Astrocyte (in vitro differentiated cells and primary cell): Measurements from ENCODE around the gene KRT26. TPM values are rescaled to one million over a fixed set of nuclear protein-coding genes. Genes with fewer than 3 reads are reported as not detected.

Experiments used
- DNase-seq: peaks from one replicate; pipeline ENCODE4 v3.0.0-alpha.2; 2010; ENCODE audit warnings: low read depth
- FAIRE-seq: peaks from 2 replicates; lab custom pipeline; 2011; peaks lifted over from hg19 to GRCh38; lab: Jason Lieb, UNC
- H2AFZ ChIP-seq: 2 replicates; pipeline ENCODE4 v1.6.0; 2012; ENCODE audit warnings: low read depth, low read length, inconsistent platforms
- H3K27ac ChIP-seq: 2 replicates; pipeline ENCODE4 v1.5.1; 2011; ENCODE audit warnings: low read depth, low read length, inconsistent platforms
- H3K27me3 ChIP-seq: 2 replicates; pipeline ENCODE4 v1.6.0; 2011; ENCODE audit warnings: low read length, inconsistent platforms; ENCODE audit not compliant: insufficient read depth
- H3K36me3 ChIP-seq: 2 replicates; pipeline ENCODE4 v1.5.1; 2011; ENCODE audit warnings: low read length, inconsistent platforms; ENCODE audit not compliant: insufficient read depth
- H3K4me1 ChIP-seq: 2 replicates; pipeline ENCODE4 v1.5.1; 2011; ENCODE audit warnings: low read length, inconsistent platforms; ENCODE audit not compliant: insufficient read depth
- H3K4me2 ChIP-seq: 2 replicates; pipeline ENCODE4 v1.6.0; 2012; ENCODE audit warnings: low read length, inconsistent platforms
- H3K4me3 ChIP-seq: 2 replicates; pipeline ENCODE4 v1.5.1; 2011; ENCODE audit warnings: low read depth, mild to moderate bottlenecking, low read length, inconsistent platforms; ENCODE audit not compliant: insufficient read depth
- H3K79me2 ChIP-seq: 2 replicates; pipeline ENCODE4 v1.6.0; 2012; ENCODE audit warnings: mild to moderate bottlenecking, low read length, inconsistent platforms; ENCODE audit not compliant: insufficient read depth
- H3K9ac ChIP-seq: 2 replicates; pipeline ENCODE4 v1.6.0; 2012; ENCODE audit warnings: mild to moderate bottlenecking, low read length, inconsistent platforms
- H3K9me3 ChIP-seq: 2 replicates; pipeline ENCODE4 v1.5.1; 2012; ENCODE audit warnings: low read depth, mild to moderate bottlenecking, low read length, inconsistent platforms; ENCODE audit not compliant: insufficient read depth
- H4K20me1 ChIP-seq: 2 replicates; pipeline ENCODE4 v1.6.0; 2012; ENCODE audit warnings: low read length, inconsistent platforms; ENCODE audit not compliant: insufficient read depth
- H3K27ac Mint-ChIP-seq: one replicate; pipeline ENCODE4 v1.8.0; 2021; ENCODE audit warnings: mild to moderate bottlenecking, mixed read lengths; ENCODE audit not compliant: unreplicated experiment
- H3K27me3 Mint-ChIP-seq: one replicate; pipeline ENCODE4 v1.8.0; 2021; ENCODE audit warnings: low read depth, mixed read lengths; ENCODE audit not compliant: unreplicated experiment
- H3K36me3 Mint-ChIP-seq: one replicate; pipeline ENCODE4 v1.8.0; 2021; ENCODE audit warnings: low read depth, mixed read lengths; ENCODE audit not compliant: unreplicated experiment
- H3K4me1 Mint-ChIP-seq: one replicate; pipeline ENCODE4 v1.8.0; 2021; ENCODE audit warnings: low read depth, mixed read lengths; ENCODE audit not compliant: unreplicated experiment
- H3K4me3 Mint-ChIP-seq: one replicate; pipeline ENCODE4 v1.8.0; 2021; ENCODE audit warnings: mild to moderate bottlenecking, moderate library complexity, mixed read lengths; ENCODE audit not compliant: unreplicated experiment
- H3K9me3 Mint-ChIP-seq: one replicate; pipeline ENCODE4 v1.8.0; 2021; ENCODE audit warnings: mild to moderate bottlenecking, mixed read lengths; ENCODE audit not compliant: unreplicated experiment
- CTCF ChIP-seq: IDR thresholded peaks from 2 replicates; pipeline ENCODE4 v1.5.1; 2011; ENCODE audit warnings: low read depth, mild to moderate bottlenecking, inconsistent platforms, low read length, moderate library complexity; ENCODE audit not compliant: insufficient read depth
- EZH2 ChIP-seq: IDR thresholded peaks from 2 replicates; pipeline ENCODE4 v1.6.1; 2012; ENCODE audit warnings: mild to moderate bottlenecking, low read length, inconsistent platforms; ENCODE audit not compliant: insufficient read depth
- total RNA-seq: library from RNA; stranded (reverse); gene quantifications from 2 replicates; pipeline ENCODE4 v1.2.1, GENCODE V29; 2021

KRT26 gene
- total RNA-seq, 1 donor from 2014 or later = not detected

- no peak for TF ChIP-seq EZH2
- TF ChIP-seq CTCF = no peak
- Histone ChIP-seq H3K9me3 (no peaks in the 10 kb centered on the region), H4K20me1 (no peaks in the 10 kb centered on the region), H2AFZ (no peak overlapping the region), H3K9ac (no peak overlapping the region), H3K27ac (no peak overlapping the region), H3K79me2 (no peaks in the 10 kb centered on the region), H3K4me3 (no peak overlapping the region), H3K4me2 (no peak overlapping the region), H3K4me1 (no peaks in the 10 kb centered on the region), H3K36me3 (no peaks in the 10 kb centered on the region), H3K27me3 (peaks cover 16% of the 10 kb centered on the region)
- no peak overlapping the region for H3K27ac Mint-ChIP-seq
- H3K4me3 Mint-ChIP-seq = no peak overlapping the region
- no peaks in the 10 kb centered on the region for H3K4me1 Mint-ChIP-seq
- H3K36me3 Mint-ChIP-seq = no peaks in the 10 kb centered on the region
- FAIRE-seq = no peak
- peaks cover under 1% of the 10 kb centered on the region for H3K9me3 Mint-ChIP-seq
- DNase-seq = no peak
- peaks cover 5% of the 10 kb centered on the region for H3K27me3 Mint-ChIP-seq
Observed at GRCh38 chr17:40717776-40718175, 54.2 kb downstream of the KRT26 start.

Other genes with a start within 250 kb of the KRT26 start
- not detected in 2 replicates for gene CCR7, start 206.7 kb downstream of the KRT26 start, total RNA-seq
- 75.0 and 89.5 TPM in 2 replicates for gene SMARCE1, start 124.4 kb downstream of the KRT26 start, total RNA-seq
- gene KRT222, start 107.0 kb downstream of the KRT26 start, total RNA-seq = 0.14 and 0.43 TPM in 2 replicates
- gene KRT24, start 68.4 kb downstream of the KRT26 start, total RNA-seq = not detected in 2 replicates
- not detected in 2 replicates for gene KRT25, start 16.9 kb downstream of the KRT26 start, total RNA-seq
- gene KRT27, start 10.3 kb upstream of the KRT26 start, total RNA-seq = not detected in 2 replicates
- gene KRT28, start 27.8 kb upstream of the KRT26 start, total RNA-seq = not detected in 2 replicates
- gene KRT10, start 50.4 kb upstream of the KRT26 start, total RNA-seq = 49.7 and 50.6 TPM in 2 replicates
- not detected in 2 replicates for gene KRT12, start 95.0 kb upstream of the KRT26 start, total RNA-seq
- not detected in 2 replicates for gene KRT20, start 113.0 kb upstream of the KRT26 start, total RNA-seq
- gene KRT23, start 165.4 kb upstream of the KRT26 start, total RNA-seq = not detected in 2 replicates
- not detected in 2 replicates for gene KRT39, start 194.7 kb upstream of the KRT26 start, total RNA-seq
- not detected in 2 replicates for gene KRT40, start 212.1 kb upstream of the KRT26 start, total RNA-seq
- gene KRTAP3-3, start 222.0 kb upstream of the KRT26 start, total RNA-seq = not detected in 2 replicates
- not detected in 2 replicates for gene KRTAP3-2, start 227.7 kb upstream of the KRT26 start, total RNA-seq
- gene KRTAP3-1, start 236.9 kb upstream of the KRT26 start, total RNA-seq = not detected in 2 replicates